Caco-2 (cell line): ENCODE measurements around the gene TCIRG1. TPM values are rescaled to one million over a fixed set of nuclear protein-coding genes. Genes with fewer than 3 reads are reported as not detected.

Experiments
- BruUV-seq: library from RNA; stranded (reverse); fragments of 400-500 nt; replicated peaks from 2 replicates; lab custom pipeline; 2021; lab: Mats Ljungman, UMichigan
- CTCF ChIA-PET: fragments of 300-600 bp; sonication (Branson Sonifier 250); formaldehyde crosslinking; loops from one replicate; lab custom pipeline; 2022; ENCODE audit warnings: antibody characterized with exemption; lab: Charles Lee
- POLR2A ChIA-PET: fragments of 300-600 bp; sonication (Branson Sonifier 250); formaldehyde crosslinking; loops from one replicate; lab custom pipeline; 2022; ENCODE audit warnings: antibody characterized with exemption; lab: Charles Lee
- DNase-seq, 2 experiments: peaks; one replicate each; pipeline versions ENCODE4 v3.0.0 to v3.0.0-alpha.2; 2020 to 2022
- H3K27me3 ChIP-seq: replicated peaks from 2 replicates; pipeline ENCODE4 v1.6.0; 2011; ENCODE audit warnings: low read length; ENCODE audit not compliant: control insufficient read depth, insufficient read depth
- H3K36me3 ChIP-seq: 2 replicates; pipeline ENCODE4 v1.5.1; 2011; ENCODE audit warnings: low read length; ENCODE audit not compliant: control insufficient read depth, insufficient read depth
- H3K4me1 ChIP-seq: fragments of 250-450 bp; sonication (Bioruptor Pico); 2 replicates; pipeline ENCODE4 v1.5.1; 2020; ENCODE audit warnings: mild to moderate bottlenecking
- H3K4me3 ChIP-seq: 2 replicates; pipeline ENCODE4 v1.5.1; 2011; ENCODE audit warnings: low read depth, mild to moderate bottlenecking, control low read depth, low read length
- H3K9me3 ChIP-seq: fragments of 250-450 bp; sonication (Bioruptor Pico); 2 replicates; pipeline ENCODE4 v1.5.1; 2020; ENCODE audit warnings: mild to moderate bottlenecking, moderate library complexity
- H3K27ac Mint-ChIP-seq: one replicate; pipeline ENCODE4 v1.8.0; 2022; ENCODE audit warnings: mixed read lengths; ENCODE audit not compliant: unreplicated experiment
- H3K27me3 Mint-ChIP-seq: one replicate; pipeline ENCODE4 v1.8.0; 2022; ENCODE audit warnings: mixed read lengths; ENCODE audit not compliant: insufficient read depth, unreplicated experiment
- H3K36me3 Mint-ChIP-seq: one replicate; pipeline ENCODE4 v1.8.0; 2022; ENCODE audit warnings: mild to moderate bottlenecking, mixed read lengths; ENCODE audit not compliant: insufficient read depth, unreplicated experiment
- H3K4me1 Mint-ChIP-seq: one replicate; pipeline ENCODE4 v1.8.0; 2022; ENCODE audit warnings: low read depth, mixed read lengths; ENCODE audit not compliant: unreplicated experiment
- H3K4me3 Mint-ChIP-seq: one replicate; pipeline ENCODE4 v1.8.0; 2022; ENCODE audit warnings: mild to moderate bottlenecking, moderate library complexity, mixed read lengths; ENCODE audit not compliant: unreplicated experiment
- H3K9me3 Mint-ChIP-seq: one replicate; pipeline ENCODE4 v1.8.0; 2022; ENCODE audit warnings: mixed read lengths; ENCODE audit not compliant: unreplicated experiment
- CTCF ChIP-seq, 2 experiments: fragments of 200-600 bp in 1 of 2; IDR thresholded peaks; 1 replicate in 1 of 2; 2 replicates in 1 of 2; pipeline versions ENCODE4 v1.5.1 to v1.8.0; 2011 to 2022; ENCODE audit warnings: antibody characterized with exemption in 1 of 2, control low read depth in 1 of 2, inconsistent platforms in 1 of 2, low read depth in 1 of 2, low read length in 1 of 2, mild to moderate bottlenecking in 1 of 2, moderate library complexity in 1 of 2; ENCODE audit not compliant: insufficient read depth in 1 of 2, severe bottlenecking in 1 of 2, unreplicated experiment in 1 of 2
- intact Hi-C: fragments of 100-400 bp; cut with micrococcal nuclease; formaldehyde crosslinking; loops from one replicate; pipeline ENCODE4 v1.10.0; 2022; ENCODE audit not compliant: unreplicated experiment
- total RNA-seq: library from RNA; stranded (reverse); gene quantifications from 2 replicates; pipeline ENCODE4 v1.2.3, GENCODE V29; 2022

TCIRG1 gene
- total RNA-seq, 1 experiment from 2014 or later: 2.7 TPM

- Histone ChIP-seq H3K27me3 (no peaks in the 10 kb centered on the region), H3K36me3 (peaks cover 3% of the 10 kb centered on the region; the same call in 1 of the 2 replicates), H3K4me1 (peaks cover 5% of the 10 kb centered on the region), H3K4me3 (no peak overlapping the region), H3K9me3 (no peaks in the 10 kb centered on the region)
- TF ChIP-seq CTCF (IDR thresholded peaks at IDR 0.05; ENCODE audit: insufficient read depth in 1 of 2, low read depth in 1 of 2, low read length in 1 of 2, severe bottlenecking in 1 of 2, unreplicated experiment in 1 of 2): no peak
- POLR2A ChIA-PET: no interaction called here
- CTCF ChIA-PET: interaction anchor here (2.0 kb wide), 1 partner anchor 116 kb away, joined by 7 read pairs; no protein-coding TSS in a partner anchor
- intact Hi-C loops: no loop called here
- peaks cover 58% of the 10 kb centered on the region for H3K36me3 Mint-ChIP-seq
- no peaks in the 10 kb centered on the region for H3K27me3 Mint-ChIP-seq
- BruUV-seq: no TSS peak
- H3K4me1 Mint-ChIP-seq: peaks cover 20% of the 10 kb centered on the region
- no peak for DNase-seq
- H3K9me3 Mint-ChIP-seq: no peaks in the 10 kb centered on the region
- no peak overlapping the region for H3K27ac Mint-ChIP-seq
- H3K4me3 Mint-ChIP-seq: no peak overlapping the region
Observed at GRCh38 chr11:68093565-68093964, 54.7 kb downstream of the TCIRG1 start.

- ChIA-PET POLR2A (no interaction called here), CTCF (no interaction called here)
- Mint-ChIP-seq H3K4me1 (peaks cover 41% of the 10 kb centered on the region), H3K36me3 (peaks cover 51% of the 10 kb centered on the region), H3K9me3 (no peaks in the 10 kb centered on the region), H3K27ac (no peak overlapping the region), H3K4me3 (no peak overlapping the region), H3K27me3 (no peaks in the 10 kb centered on the region)
- no TSS peak for BruUV-seq
- no peak for TF ChIP-seq CTCF (IDR thresholded peaks at IDR 0.05; ENCODE audit: insufficient read depth in 1 of 2, low read depth in 1 of 2, low read length in 1 of 2, severe bottlenecking in 1 of 2, unreplicated experiment in 1 of 2)
- H3K4me1 ChIP-seq: peaks cover 20% of the 10 kb centered on the region
- H3K36me3 ChIP-seq: peaks cover 3% of the 10 kb centered on the region; the same call in 1 of the 2 replicates
- intact Hi-C loops: no loop called here
- H3K27me3 ChIP-seq: no peaks in the 10 kb centered on the region
- H3K4me3 ChIP-seq: no peak overlapping the region
- no peak for DNase-seq
- no peaks in the 10 kb centered on the region for H3K9me3 ChIP-seq
Observed at GRCh38 chr11:68096962-68097361, 58.1 kb downstream of the TCIRG1 start.

- Mint-ChIP-seq H3K9me3 (no peaks in the 10 kb centered on the region), H3K4me3 (peak overlapping the region; percentile 57), H3K27me3 (no peaks in the 10 kb centered on the region), H3K27ac (peak overlapping the region; percentile 61), H3K36me3 (peaks cover 64% of the 10 kb centered on the region), H3K4me1 (peaks cover 48% of the 10 kb centered on the region)
- Histone ChIP-seq H3K9me3 (no peaks in the 10 kb centered on the region), H3K27me3 (no peaks in the 10 kb centered on the region), H3K4me1 (peaks cover 20% of the 10 kb centered on the region), H3K36me3 (peaks cover 4% of the 10 kb centered on the region; the same call in 1 of the 2 replicates), H3K4me3 (no peak overlapping the region)
- ChIA-PET CTCF (interaction anchor here (1.3 kb wide), 1 partner anchor 110 kb away, joined by 12 read pairs; no protein-coding TSS in a partner anchor), POLR2A (interaction anchor here (0.5 kb wide), 1 partner anchor 14 kb away, joined by 3 read pairs; no protein-coding TSS in a partner anchor)
- no peak for DNase-seq
- BruUV-seq: no TSS peak
- intact Hi-C loops: no loop called here
- no peak for TF ChIP-seq CTCF (IDR thresholded peaks at IDR 0.05; ENCODE audit: insufficient read depth in 1 of 2, low read depth in 1 of 2, low read length in 1 of 2, severe bottlenecking in 1 of 2, unreplicated experiment in 1 of 2)
Observed at GRCh38 chr11:68099057-68099456, 60.2 kb downstream of the TCIRG1 start.
